Suprapubic skin (tissue), 3 donors: ENCODE measurements around the gene GPSM3.

Experiments
- CTCF ChIP-seq, 2 donors: fragments of 200-600 bp in 1 of 2; fragments of 450-650 bp in 1 of 2; sonication (generic) in 1 of 2; IDR thresholded peaks; one replicate each; pipeline ENCODE4 v1.5.1; 2016 to 2019; ENCODE audit warnings: antibody characterized with exemption in 2 of 2, mild to moderate bottlenecking in 1 of 2, moderate library complexity in 1 of 2
- EP300 ChIP-seq: sonication (generic); formaldehyde crosslinking; IDR thresholded peaks from one replicate; pipeline ENCODE4 v1.6.1; 2017; ENCODE audit warnings: antibody characterized with exemption

- no peak for TF ChIP-seq CTCF (IDR thresholded peaks at IDR 0.05)
- no peak for TF ChIP-seq EP300
Measured at GRCh38 chr6:32181148-32181702, 11.2 kb downstream of the GPSM3 start.
